Measurements from ENCODE around the gene PIM1.

DNA sequence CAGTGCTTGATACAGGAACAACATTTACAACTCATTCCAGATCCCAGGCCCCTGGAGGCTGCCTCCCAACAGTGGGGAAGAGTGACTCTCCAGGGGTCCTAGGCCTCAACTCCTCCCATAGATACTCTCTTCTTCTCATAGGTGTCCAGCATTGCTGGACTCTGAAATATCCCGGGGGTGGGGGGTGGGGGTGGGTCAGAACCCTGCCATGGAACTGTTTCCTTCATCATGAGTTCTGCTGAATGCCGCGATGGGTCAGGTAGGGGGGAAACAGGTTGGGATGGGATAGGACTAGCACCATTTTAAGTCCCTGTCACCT, 4.2 kb downstream of the PIM1 start:
- TF ChIP-seq, protein P1, sequence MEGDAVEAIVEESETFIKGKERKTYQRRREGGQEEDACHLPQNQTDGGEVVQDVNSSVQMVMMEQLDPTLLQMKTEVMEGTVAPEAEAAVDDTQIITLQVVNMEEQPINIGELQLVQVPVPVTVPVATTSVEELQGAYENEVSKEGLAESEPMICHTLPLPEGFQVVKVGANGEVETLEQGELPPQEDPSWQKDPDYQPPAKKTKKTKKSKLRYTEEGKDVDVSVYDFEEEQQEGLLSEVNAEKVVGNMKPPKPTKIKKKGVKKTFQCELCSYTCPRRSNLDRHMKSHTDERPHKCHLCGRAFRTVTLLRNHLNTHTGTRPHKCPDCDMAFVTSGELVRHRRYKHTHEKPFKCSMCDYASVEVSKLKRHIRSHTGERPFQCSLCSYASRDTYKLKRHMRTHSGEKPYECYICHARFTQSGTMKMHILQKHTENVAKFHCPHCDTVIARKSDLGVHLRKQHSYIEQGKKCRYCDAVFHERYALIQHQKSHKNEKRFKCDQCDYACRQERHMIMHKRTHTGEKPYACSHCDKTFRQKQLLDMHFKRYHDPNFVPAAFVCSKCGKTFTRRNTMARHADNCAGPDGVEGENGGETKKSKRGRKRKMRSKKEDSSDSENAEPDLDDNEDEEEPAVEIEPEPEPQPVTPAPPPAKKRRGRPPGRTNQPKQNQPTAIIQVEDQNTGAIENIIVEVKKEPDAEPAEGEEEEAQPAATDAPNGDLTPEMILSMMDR (IDR thresholded peaks at IDR 0.05) = no peak
- no peak for TF ChIP-seq POLR2A (IDR thresholded peaks at IDR 0.05)

All from body of pancreas (tissue), 4 donors.